IPS-18a (cell line): ENCODE results near the gene FCRLA.
"Not testable (repeated sequence)": the region's sequence is repeated elsewhere in the genome, so short reads cannot be mapped to it uniquely, and the experiment has no call there.

Experiments
- H3K27ac ChIP-seq: one replicate; pipeline ENCODE4 v1.5.1; 2013; ENCODE audit warnings: low read length
- H3K27me3 ChIP-seq: one replicate; pipeline ENCODE4 v1.6.1; 2013; ENCODE audit warnings: mild to moderate bottlenecking, low read length; ENCODE audit not compliant: control insufficient read depth, insufficient read depth
- H3K36me3 ChIP-seq: one replicate; pipeline ENCODE4 v1.6.1; 2013; ENCODE audit warnings: low read depth, low read length; ENCODE audit not compliant: control insufficient read depth
- H3K4me1 ChIP-seq: one replicate; pipeline ENCODE4 v1.6.1; 2013; ENCODE audit warnings: low read depth, low read length; ENCODE audit not compliant: control insufficient read depth
- H3K4me3 ChIP-seq: one replicate; pipeline ENCODE4 v1.5.1; 2013; ENCODE audit warnings: low read length
- H3K9ac ChIP-seq: one replicate; pipeline ENCODE4 v1.6.1; 2013; ENCODE audit warnings: mild to moderate bottlenecking, low read length, moderate library complexity
- H3K9me3 ChIP-seq: one replicate; pipeline ENCODE4 v1.6.1; 2013; ENCODE audit warnings: low read depth, low read length; ENCODE audit not compliant: control insufficient read depth

The FCRLA gene

GRCh38 chr1:161676441-161676840, 30.6 kb upstream of the FCRLA start:
- peaks cover 1% of the 10 kb centered on the region for H3K4me1 ChIP-seq
- no peak overlapping the region for H3K9ac ChIP-seq
- no peak overlapping the region for H3K4me3 ChIP-seq
- no peaks in the 10 kb centered on the region for H3K9me3 ChIP-seq
- no peaks in the 10 kb centered on the region for H3K27me3 ChIP-seq
- no peaks in the 10 kb centered on the region for H3K36me3 ChIP-seq
- H3K27ac ChIP-seq: no peak overlapping the region

DNA sequence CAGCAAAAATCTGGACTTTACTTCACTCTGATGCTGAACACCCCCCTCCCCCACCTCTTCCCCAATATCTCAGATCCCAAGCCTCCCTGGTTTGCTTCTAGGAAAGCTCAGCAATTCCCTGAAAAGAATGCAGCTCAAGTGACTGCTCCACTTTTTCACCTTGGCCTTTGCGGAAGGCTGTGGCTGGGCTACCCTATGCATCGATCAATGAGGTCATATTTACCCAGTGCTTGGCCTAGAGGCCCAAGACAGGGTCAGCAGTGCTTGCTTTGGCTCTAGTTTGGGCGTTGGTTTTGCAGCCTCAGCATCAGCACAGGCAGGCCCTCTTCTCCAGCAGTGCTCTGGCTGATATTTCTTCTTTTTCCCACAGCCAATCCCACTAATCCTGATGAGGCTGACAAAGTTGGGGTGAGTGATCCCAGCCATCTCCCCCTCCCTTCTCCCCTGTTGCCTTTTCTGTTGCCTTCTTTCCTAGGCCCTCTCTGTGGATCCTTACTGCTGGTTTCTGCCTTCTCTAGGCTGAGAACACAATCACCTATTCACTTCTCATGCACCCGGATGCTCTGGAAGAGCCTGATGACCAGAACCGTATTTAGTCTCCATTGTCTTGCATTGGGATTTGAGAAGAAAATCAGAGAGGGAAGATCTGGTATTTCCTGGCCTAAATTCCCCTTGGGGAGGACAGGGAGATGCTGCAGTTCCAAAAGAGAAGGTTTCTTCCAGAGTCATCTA, 29.9 kb upstream of the FCRLA start:
- H3K9ac ChIP-seq: no peak overlapping the region
- no peaks in the 10 kb centered on the region for H3K36me3 ChIP-seq

GRCh38 chr1:161678500-161678899, 28.5 kb upstream of the FCRLA start:
- Histone ChIP-seq H3K36me3 (no peaks in the 10 kb centered on the region), H3K9me3 (no peaks in the 10 kb centered on the region)

More for the DNA sequence above, 29.9 kb upstream of the FCRLA start:
- Histone ChIP-seq H3K4me1 (no peaks in the 10 kb centered on the region), H3K4me3 (no peak overlapping the region), H3K27me3 (no peaks in the 10 kb centered on the region), H3K9me3 (no peaks in the 10 kb centered on the region), H3K27ac (no peak overlapping the region)

GRCh38 chr1:161681879-161682278, 25.1 kb upstream of the FCRLA start:
- H3K9ac ChIP-seq: no peak overlapping the region
- H3K36me3 ChIP-seq: no peaks in the 10 kb centered on the region
- H3K9me3 ChIP-seq: no peaks in the 10 kb centered on the region
- no peaks in the 10 kb centered on the region for H3K4me1 ChIP-seq
- H3K4me3 ChIP-seq: no peak overlapping the region
- H3K27ac ChIP-seq: no peak overlapping the region
- no peaks in the 10 kb centered on the region for H3K27me3 ChIP-seq

More at GRCh38 chr1:161678500-161678899, 28.5 kb upstream of the FCRLA start:
- Histone ChIP-seq H3K4me1 (no peaks in the 10 kb centered on the region), H3K27ac (no peak overlapping the region), H3K4me3 (no peak overlapping the region), H3K9ac (no peak overlapping the region), H3K27me3 (no peaks in the 10 kb centered on the region)

- Histone ChIP-seq H3K4me3 (no peak overlapping the region), H3K9ac (no peak overlapping the region), H3K27me3 (no peaks in the 10 kb centered on the region), H3K9me3 (no peaks in the 10 kb centered on the region), H3K27ac (no peak overlapping the region), H3K36me3 (no peaks in the 10 kb centered on the region), H3K4me1 (no peaks in the 10 kb centered on the region)
Measured at GRCh38 chr1:161688946-161689345, 18.1 kb upstream of the FCRLA start.

DNA sequence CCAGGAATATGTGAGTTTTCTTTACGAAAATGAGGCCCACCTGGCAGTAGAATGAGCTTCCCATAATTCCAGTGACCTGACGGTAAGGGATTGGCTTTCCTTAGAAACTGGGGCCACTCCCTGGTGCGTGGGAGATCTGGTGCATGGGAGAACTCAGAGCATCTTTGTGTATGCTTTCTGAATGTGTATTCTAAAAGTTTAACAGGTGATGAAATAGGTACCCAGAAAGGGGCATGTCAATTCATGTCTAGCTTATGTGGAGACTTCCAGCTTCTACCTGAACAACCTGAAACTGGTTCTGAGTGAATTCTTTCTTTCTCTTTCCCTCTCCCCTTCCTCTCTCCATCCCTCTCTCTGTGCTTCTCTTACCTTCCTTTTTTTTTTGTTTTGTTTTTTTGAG, 15.2 kb upstream of the FCRLA start:
- Histone ChIP-seq H3K9me3 (no peaks in the 10 kb centered on the region), H3K4me1 (no peaks in the 10 kb centered on the region), H3K4me3 (no peak overlapping the region), H3K9ac (no peak overlapping the region), H3K36me3 (no peaks in the 10 kb centered on the region), H3K27ac (no peak overlapping the region), H3K27me3 (no peaks in the 10 kb centered on the region)

DNA sequence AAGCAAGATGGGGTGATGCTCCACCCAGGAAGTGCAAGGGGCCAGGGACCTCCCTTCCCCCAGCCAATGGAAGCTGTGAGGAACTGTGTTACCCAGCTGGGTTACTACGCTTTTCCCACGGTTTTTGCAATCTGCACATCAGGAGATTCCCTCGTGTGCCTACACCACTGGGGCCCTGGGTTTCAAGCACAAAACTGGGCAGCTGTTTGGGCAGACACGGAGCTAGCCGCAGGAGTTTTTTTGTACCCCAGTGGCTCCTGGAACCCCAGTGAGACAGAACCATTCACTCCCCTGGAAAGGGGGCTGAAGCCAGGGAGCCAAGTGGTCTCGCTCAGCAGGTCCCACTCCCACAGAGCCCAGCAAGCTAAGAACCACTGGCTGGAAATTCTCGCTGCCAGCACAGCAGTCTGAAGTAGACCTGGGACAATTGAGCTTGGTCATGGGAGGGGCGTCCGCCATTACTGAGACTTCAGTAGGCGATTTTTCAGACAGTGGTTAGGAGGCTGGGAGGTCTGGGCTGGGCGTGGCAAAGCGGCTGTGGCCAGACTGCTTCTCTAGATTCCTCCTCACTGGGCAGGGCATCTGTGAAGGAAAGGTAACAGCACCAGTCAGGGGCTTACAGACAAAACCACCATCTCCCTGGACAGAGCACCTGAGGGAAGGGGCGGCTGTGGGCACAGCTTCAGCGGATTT, 13.9 kb upstream of the FCRLA start:
- not testable (repeated sequence) for H3K9me3 ChIP-seq, H3K27me3 ChIP-seq, H3K9ac ChIP-seq, H3K27ac ChIP-seq, H3K4me3 ChIP-seq, H3K36me3 ChIP-seq, H3K4me1 ChIP-seq

DNA sequence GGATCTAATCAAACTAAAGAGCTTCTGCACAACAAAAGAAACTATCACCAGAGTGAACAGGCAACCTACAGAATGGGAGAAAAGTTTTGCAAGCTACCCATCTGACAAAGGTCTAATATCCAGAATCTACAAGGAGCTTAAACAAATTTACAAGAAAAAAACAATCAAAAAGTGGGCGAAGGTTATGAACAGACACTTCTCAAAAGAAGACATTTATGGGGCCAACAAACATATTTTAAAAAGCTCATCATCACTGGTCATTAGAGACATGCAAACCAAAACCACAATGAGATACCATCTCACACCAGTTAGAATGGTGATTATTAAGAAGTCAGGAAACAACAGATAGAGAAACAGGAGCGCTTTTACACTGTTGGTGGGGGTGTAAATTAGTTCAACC, 8.7 kb upstream of the FCRLA start:
- H3K27me3 ChIP-seq, H3K27ac ChIP-seq, H3K9ac ChIP-seq, H3K9me3 ChIP-seq, H3K36me3 ChIP-seq, H3K4me1 ChIP-seq, H3K4me3 ChIP-seq: not testable (repeated sequence)

GRCh38 chr1:161702250-161702649, 4.8 kb upstream of the FCRLA start:
- H3K27ac ChIP-seq: no peak overlapping the region
- no peak overlapping the region for H3K9ac ChIP-seq
- no peaks in the 10 kb centered on the region for H3K4me1 ChIP-seq
- no peak overlapping the region for H3K4me3 ChIP-seq
- H3K9me3 ChIP-seq: no peaks in the 10 kb centered on the region
- no peaks in the 10 kb centered on the region for H3K27me3 ChIP-seq
- H3K36me3 ChIP-seq: no peaks in the 10 kb centered on the region

DNA sequence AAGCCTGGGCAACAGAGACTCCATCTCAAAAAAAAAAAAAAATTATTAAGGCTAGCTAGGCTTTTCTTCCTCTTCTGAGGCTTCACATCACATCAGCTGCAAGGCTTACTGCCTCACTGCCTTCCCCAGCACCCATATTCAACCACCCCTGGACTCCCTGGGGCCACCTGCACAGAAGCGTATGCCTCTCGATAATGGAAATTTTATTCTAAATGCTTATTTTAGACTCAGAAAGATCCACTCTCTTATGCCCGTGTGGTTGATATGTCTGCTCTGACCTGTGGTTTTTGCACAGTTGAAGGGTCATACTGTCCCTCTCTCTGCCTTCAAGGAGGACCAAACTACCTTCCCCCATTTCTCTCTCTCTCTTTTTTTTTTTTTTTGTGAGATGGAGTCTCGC, 1.5 kb upstream of the FCRLA start:
- no peak overlapping the region for H3K27ac ChIP-seq

GRCh38 chr1:161706113-161706481, 932 bp upstream of the FCRLA start:
- Histone ChIP-seq H3K36me3 (no peaks in the 10 kb centered on the region), H3K9me3 (no peaks in the 10 kb centered on the region), H3K27ac (no peak overlapping the region), H3K4me1 (no peaks in the 10 kb centered on the region), H3K9ac (no peak overlapping the region), H3K4me3 (no peak overlapping the region), H3K27me3 (no peaks in the 10 kb centered on the region)

More for the DNA sequence above, 1.5 kb upstream of the FCRLA start:
- Histone ChIP-seq H3K4me3 (no peak overlapping the region), H3K9me3 (no peaks in the 10 kb centered on the region), H3K36me3 (no peaks in the 10 kb centered on the region), H3K27me3 (no peaks in the 10 kb centered on the region), H3K9ac (no peak overlapping the region), H3K4me1 (no peaks in the 10 kb centered on the region)

DNA sequence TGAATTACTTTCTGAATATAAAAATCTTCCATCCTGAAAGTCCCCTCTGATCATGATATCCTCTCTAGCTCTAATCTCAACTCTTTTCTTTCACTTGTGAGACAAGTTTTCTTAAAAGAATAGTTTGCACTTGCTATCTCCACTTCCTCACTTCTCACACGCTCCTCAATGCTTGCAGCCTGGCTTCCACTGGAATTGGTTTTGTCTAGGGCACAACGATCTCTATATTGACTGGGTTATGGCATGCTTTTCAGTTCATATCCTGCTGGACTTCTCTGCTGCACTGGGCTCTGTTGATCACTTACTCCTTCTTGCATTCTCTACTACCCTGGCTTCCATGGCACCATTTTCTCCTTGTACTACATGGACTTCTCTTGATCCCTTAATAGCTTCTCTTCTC, 474 bp downstream of the FCRLA start:
- Histone ChIP-seq H3K4me3 (no peak overlapping the region), H3K9ac (no peak overlapping the region), H3K27me3 (no peaks in the 10 kb centered on the region), H3K9me3 (no peaks in the 10 kb centered on the region), H3K27ac (no peak overlapping the region), H3K36me3 (no peaks in the 10 kb centered on the region), H3K4me1 (no peaks in the 10 kb centered on the region)
